ENCODE results near the gene THSD4.

The THSD4 gene

GRCh38 chr15:71603379-71603778, 488.1 kb downstream of the THSD4 start:
- DNase-seq: no peak

GRCh38 chr15:71607383-71607782, 492.1 kb downstream of the THSD4 start:
- no peak for DNase-seq

DNA sequence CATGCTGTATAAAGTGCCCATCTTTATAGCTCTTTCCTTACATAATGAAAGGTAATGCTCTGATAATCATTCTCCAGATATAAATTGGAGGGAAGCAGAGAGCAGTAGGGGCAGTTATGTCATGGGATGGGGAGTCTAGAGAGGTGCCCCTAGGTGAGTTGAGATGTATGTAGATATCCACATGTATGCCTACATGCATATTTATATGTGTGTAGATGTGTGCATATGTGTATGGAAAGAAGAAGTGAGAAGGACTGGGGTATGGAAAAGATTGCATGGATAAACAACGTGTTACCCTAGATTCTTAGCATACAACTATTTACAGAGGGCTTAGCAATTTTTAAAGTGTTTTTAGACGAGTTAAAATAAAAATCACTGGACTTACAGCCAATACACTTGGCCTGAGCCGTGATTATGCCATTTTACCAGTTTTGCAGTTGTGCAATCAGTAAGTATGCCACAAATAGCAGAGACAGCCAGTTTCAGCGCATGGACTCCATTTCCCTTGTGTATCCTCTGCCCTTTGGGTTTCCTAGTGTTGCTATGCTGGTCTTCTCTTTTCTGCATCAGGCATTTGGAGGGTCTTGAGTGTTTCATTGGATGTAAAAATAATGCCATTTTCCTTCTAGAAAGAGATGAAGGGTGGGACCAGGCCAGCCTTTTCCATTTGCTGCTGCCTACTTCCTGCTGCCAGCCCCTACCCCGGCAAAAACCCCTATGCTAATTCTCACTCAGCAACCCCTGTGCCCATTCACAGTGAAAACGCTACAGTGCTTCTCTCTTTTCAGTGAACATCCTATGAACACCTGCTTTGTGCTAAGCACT, 495.7 kb downstream of the THSD4 start:
- no peak for DNase-seq

DNA sequence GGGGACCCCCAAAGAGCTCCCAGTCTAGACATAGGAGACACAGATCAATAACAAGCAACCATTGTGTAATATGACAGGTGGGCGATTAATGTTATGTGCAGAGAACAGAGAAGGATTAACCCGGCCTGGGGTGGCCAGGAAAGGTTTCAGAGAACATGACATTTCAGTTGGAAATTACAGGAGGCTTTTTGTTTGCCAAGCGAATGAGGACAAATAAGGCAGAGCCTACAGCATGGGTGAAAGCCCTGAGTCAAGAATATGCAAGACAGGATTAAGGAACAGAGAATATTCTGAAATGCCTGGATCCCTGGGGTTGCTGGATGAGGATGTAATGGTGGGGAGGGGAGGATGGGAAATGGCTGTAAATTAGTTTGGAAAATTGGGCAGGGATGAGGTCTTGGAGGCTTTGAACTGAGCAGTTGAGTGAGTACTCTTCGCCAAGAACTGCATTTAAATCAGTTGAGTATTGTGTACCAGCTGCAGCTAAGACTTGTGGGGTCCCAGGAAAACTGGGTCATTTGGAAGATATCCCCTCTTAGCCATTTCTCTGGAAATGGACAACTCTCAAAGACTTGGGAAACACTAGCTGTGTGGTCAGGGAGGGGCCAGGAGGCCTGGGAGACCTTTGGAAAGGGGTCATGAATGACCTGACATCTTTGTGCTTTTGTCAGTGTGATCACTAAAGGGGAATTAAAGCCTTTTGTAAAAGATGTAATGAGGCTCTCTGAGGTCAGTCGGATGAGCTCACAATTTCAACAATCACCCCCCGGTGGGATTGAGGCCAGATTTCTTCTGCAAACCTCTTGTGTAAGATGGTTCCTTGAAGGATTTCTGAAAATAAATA, 496.5 kb downstream of the THSD4 start:
- DNase-seq: no peak

DNA sequence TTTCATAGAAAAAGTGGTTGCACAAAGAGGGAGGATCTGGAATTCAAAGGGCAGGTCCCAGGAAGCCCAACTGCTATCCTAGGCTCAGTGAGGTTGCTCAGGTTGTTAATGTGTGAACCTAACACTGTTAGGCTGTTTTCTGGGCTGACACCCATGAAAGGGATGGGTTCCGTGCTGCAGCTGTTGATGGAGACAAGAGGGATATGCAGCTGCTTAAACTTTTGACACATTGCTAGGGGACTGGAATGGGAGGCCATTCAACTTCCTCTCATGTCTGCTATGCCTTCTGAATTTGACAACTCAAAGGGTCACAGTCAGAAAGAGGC, 497.1 kb downstream of the THSD4 start:
- no peak for DNase-seq

DNA sequence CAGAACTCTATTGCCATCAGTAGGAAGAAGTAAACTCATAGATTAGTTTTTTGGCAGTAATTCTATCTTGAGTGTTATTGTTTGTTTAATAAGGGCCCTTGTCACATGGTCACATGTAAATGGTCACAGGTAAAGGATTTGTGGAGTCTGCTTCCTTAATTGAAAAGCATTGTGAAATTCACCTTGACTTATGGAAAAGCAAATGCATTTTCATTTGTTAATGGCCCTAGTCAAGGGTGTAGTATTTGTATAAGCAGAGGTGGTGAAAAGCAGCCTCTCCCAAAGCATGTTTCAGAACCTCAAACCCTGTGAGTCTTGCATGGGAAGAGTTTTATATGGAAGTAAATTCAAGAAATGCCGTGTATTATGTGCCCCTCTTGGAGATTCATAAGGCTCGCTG, 497.6 kb downstream of the THSD4 start:
- no peak for DNase-seq

- no peak for DNase-seq
Observed at GRCh38 chr15:71623111-71623510, 507.8 kb downstream of the THSD4 start.

DNA sequence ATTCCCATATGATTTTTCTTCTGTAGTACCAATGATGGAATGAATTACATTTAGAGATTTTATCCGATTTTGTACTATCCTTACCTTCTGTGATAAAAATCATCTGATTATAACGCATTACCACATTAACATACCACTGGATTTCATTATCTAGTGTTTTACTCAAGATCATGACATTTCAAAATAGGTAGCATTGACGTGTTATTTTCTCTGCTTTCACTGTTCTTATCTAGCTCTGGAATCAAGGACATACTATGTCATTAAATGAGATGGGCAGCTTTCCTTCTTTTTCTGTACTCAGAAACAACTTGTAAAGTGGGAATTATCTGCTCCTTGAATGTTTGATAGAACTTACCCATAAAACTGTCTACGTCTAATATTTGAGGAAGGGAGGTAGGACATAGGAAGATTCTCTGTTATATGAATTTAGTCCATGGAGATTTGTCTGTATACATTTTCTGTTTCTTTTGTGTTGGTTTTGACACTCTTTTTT, 511.4 kb downstream of the THSD4 start:
- no peak for DNase-seq

DNA sequence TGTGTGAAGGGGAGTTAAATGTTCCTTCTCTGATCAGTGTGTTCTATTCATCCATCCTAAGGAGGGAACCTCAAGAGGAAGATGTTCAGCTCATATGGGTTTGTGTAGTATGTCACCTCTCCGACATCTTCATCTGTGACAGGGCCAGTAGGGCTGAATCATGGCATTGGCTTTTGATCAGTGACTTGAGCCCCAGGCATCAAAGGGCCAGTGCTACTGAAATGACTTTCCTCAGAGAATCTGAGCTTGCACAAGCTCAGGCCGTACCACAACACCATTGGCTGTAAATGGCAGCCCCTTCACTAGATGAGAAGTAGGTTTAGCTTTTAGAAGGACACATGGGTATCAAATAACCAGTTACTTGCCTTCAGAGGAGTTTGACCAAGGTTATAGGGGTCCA, 511.9 kb downstream of the THSD4 start:
- no peak for DNase-seq

GRCh38 chr15:71627604-71628003, 512.3 kb downstream of the THSD4 start:
- DNase-seq: no peak

- no peak for DNase-seq
Observed at GRCh38 chr15:71628988-71629770, 513.9 kb downstream of the THSD4 start.

DNA sequence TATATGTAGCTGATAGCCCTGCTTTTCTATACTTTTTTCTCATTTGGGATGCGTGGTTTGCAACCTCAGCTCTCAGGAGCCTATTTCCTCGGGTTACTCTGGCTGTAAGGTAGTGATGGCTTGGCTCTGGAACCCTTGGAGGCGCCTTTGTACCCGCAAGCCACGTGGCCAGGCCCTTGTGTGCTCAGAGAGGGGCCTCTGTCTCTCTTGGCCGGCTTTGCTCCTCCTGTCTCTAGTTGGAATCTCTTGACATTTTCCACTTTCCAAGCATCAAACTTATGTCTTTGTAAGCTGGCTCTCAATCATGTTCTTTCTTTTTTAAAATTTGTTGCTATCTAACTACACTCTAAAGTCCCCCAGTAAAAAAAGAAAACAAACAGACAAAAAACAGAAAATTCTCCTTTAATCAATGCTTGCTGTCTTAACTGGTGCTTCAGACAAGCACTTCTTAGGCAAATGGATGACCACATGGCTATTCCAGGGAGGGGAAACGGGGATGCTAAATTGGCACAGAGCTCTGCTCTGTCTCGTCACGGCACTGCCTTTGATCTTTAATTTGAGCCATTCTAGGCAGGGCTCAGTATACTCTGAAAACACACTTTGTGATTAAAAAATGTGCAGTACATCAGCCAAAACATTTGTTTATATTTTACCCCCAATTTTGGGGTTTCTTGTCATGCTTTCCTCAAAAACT, 514.7 kb downstream of the THSD4 start:
- no peak for DNase-seq

DNA sequence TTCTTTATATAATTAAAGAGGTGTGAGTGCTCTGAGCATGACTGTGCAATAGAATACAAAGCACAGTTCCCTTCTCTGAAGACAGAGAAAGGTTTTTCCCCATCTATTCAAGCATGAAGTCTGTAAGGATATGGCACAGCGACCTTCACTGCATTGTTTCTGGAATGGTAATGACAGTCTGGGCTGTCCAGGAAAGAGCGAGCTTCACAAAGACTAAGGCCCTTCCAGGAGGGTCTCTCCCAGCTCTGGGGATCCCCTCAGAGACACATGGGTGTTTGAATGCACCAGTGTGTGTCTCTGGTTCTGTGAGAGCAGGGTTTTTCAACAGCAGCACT, 515.2 kb downstream of the THSD4 start:
- DNase-seq: no peak

DNA sequence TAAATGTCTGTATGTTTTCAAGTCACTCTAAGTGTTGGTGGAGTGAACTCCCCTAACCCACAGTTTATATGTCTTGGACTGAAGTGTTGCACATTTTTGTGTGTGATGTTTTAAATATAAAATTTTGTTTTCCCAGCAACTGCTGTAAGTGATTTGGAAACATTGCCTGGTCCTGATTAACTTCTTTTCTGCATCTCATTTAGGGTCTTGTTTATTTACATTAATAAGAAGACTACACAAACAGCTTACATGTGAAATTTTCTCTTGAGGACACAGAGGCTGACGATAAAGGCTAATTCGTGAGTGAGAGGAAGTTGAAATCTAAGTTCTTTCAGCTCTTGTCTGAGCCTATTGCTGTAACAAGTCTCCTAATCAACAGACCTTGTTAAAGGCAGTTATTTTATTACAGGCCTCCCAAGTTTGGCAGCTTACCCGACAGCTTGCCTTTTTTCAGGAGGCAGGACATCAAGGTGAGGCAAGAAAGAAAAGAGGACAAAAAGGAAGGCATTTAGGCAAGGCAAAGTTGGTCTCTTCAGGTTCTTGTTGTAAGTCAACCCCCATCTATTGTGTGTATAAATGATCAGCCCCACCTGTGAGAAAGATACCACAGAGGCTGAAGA, 517.4 kb downstream of the THSD4 start:
- no peak for DNase-seq

DNA sequence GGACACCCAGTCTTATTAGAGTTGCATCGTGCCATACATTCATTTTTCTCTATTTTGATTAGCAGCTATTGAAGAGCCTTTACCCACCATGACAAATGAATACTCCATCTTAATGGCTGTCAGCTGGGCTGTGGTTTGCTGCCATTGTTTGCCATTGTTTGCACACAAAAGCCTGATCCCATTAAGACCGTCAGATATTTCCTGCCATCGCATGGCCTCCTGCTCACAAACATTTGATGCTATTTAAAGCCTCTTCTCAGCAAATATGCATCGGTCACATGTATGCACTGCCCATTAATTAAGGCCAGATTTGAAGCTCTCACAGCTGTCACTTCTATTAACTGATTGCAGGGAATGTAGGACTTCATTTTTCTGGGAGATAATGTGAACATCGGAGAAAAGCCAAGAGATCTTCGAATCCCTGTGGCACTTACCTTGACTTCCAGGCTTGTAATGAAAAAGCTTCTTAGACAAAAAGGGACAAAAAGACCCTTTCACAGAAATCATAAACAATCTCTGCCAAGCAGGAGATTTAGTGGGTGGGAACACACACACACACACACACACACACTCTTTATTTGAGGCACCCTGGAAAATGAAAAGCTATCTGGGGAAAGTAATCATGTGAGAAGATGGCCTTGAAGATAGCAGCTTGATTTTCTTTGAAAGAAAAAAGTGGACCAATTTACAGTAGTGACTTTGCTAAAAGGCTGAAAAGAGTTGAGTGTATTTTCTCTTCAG, 519.7 kb downstream of the THSD4 start:
- no peak for DNase-seq

GRCh38 chr15:71635735-71636134, 520.5 kb downstream of the THSD4 start:
- DNase-seq: no peak

DNA sequence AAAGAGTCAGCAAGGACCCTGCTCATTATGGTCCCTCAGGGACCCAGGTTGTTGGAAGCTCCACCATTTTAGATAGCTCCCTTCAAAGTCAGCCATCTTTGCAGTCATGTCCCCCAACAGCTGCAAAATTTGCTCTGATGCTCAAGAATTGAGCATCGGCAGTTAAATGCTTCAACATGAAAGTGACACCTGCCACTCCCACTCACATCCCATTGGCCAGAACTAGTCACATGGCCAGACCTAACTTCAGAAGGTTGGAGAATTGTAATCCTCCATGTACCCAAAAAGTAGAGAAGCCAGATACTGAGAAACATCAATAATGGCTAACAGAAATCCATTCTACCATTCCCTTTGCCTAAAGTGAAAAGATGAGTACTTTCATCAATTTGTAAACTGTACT, 523.6 kb downstream of the THSD4 start:
- DNase-seq: no peak

GRCh38 chr15:71639471-71639870, 524.2 kb downstream of the THSD4 start:
- DNase-seq: no peak

GRCh38 chr15:71643918-71644317, 528.6 kb downstream of the THSD4 start:
- DNase-seq: no peak

GRCh38 chr15:71646767-71647486, 531.7 kb downstream of the THSD4 start:
- no peak for DNase-seq

DNA sequence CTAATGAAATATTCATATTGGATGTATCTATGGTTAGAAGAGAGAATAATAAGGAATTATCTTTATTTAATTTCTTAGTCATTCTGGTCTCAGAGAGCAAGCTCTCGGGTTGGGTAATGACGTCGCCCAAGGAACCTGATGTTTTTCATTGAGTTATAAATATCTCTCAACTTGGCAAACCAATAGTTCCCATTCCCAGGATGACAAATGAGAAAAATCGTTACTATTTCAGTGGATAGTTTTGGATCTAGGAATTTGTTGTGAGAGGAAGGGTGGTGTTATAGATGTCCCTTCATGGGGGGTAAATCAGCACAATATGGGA, 532.2 kb downstream of the THSD4 start:
- DNase-seq: no peak
